Panc1 (cell line): Measurements from ENCODE around the gene ZCWPW1. TPM values are rescaled to one million over a fixed set of nuclear protein-coding genes. Genes with fewer than 3 reads are reported as not detected.
"Not testable (repeated sequence)": the region's sequence is repeated elsewhere in the genome, so short reads cannot be mapped to it uniquely, and the experiment has no call there.

Experiments
- ATAC-seq: fragments of 200-7000 bp; cut with Tn5 transposase; 2 replicates; pipeline ENCODE4 v1.9.1; 2020; ENCODE audit warnings: mild to moderate bottlenecking, moderate library complexity
- BruUV-seq: library from RNA; stranded (reverse); fragments of 400-500 nt; replicated peaks from 2 replicates; lab custom pipeline; 2021; lab: Mats Ljungman, UMichigan
- CTCF ChIA-PET: fragments of 300-600 bp; sonication (Branson Sonifier 250); formaldehyde crosslinking; loops from one replicate; lab custom pipeline; 2022; ENCODE audit warnings: antibody characterized with exemption; lab: Charles Lee
- POLR2A ChIA-PET: fragments of 300-600 bp; sonication (Branson Sonifier 250); formaldehyde crosslinking; loops from one replicate; lab custom pipeline; 2022; ENCODE audit warnings: antibody characterized with exemption; lab: Charles Lee
- DNase-seq: peaks from one replicate; pipeline ENCODE4 v3.0.0-alpha.2; 2010; ENCODE audit warnings: low read depth, low spot score
- H3K27ac ChIP-seq: 2 replicates; pipeline ENCODE4 v1.5.1; 2011; ENCODE audit warnings: mild to moderate bottlenecking, low read length, inconsistent platforms
- H3K27me3 ChIP-seq: fragments of 200-500 bp; sonication (Bioruptor generic); 2 replicates; pipeline ENCODE4 v1.6.0; 2014; ENCODE audit warnings: low read length, inconsistent platforms; ENCODE audit not compliant: control insufficient read depth, insufficient read depth
- H3K36me3 ChIP-seq: fragments of 200-500 bp; sonication (Bioruptor generic); 2 replicates; pipeline ENCODE4 v1.5.1; 2014; ENCODE audit warnings: inconsistent platforms, mild to moderate bottlenecking, low read length, moderate library complexity; ENCODE audit not compliant: control insufficient read depth, insufficient read depth
- H3K4me1 ChIP-seq: 2 replicates; pipeline ENCODE4 v1.5.1; 2011; ENCODE audit warnings: inconsistent platforms, mild to moderate bottlenecking, low read length, moderate library complexity; ENCODE audit not compliant: control insufficient read depth, insufficient read depth
- H3K4me3 ChIP-seq, 2 experiments: 2 replicates each; pipeline ENCODE4 v1.5.1; 2011 to 2012; ENCODE audit warnings: low read depth in 2 of 2, low read length in 2 of 2, mild to moderate bottlenecking in 2 of 2, inconsistent platforms in 1 of 2, moderate library complexity in 1 of 2
- H3K9me3 ChIP-seq: fragments of 200-500 bp; sonication (Bioruptor generic); 2 replicates; pipeline ENCODE4 v1.5.1; 2014; ENCODE audit warnings: low read depth, mild to moderate bottlenecking, inconsistent platforms, low read length, moderate library complexity; ENCODE audit not compliant: control insufficient read depth, insufficient read depth
- POLR2AphosphoS5 ChIP-seq: IDR thresholded peaks from 2 replicates; pipeline ENCODE4 v1.6.1; 2012; ENCODE audit warnings: mild to moderate bottlenecking, low read depth, low read length, moderate library complexity
- REST ChIP-seq, 2 experiments: IDR thresholded peaks; 2 replicates each; pipeline ENCODE4 v1.6.1; 2011 to 2012; ENCODE audit warnings: low read depth in 2 of 2, control low read depth in 1 of 2, low read length in 1 of 2, mild to moderate bottlenecking in 1 of 2, moderate library complexity in 1 of 2; ENCODE audit not compliant: insufficient read depth in 1 of 2
- SIN3A ChIP-seq: IDR thresholded peaks from 2 replicates; pipeline ENCODE4 v1.6.1; 2012; ENCODE audit warnings: low read depth, mild to moderate bottlenecking, low read length, moderate library complexity, borderline replicate concordance; ENCODE audit not compliant: insufficient read depth
- TCF7L2 ChIP-seq: IDR thresholded peaks from 2 replicates; pipeline ENCODE4 v1.6.1; 2011; ENCODE audit warnings: mild to moderate bottlenecking, low read depth, low read length, inconsistent platforms
- in situ Hi-C: cut with HindIII; loops from 2 replicates; pipeline ENCODE4 v1.10.0; 2016; ENCODE audit warnings: low sequenced_read_pairs, low pct_unique_long_range_greater_than_20kb
- intact Hi-C: fragments of 100-400 bp; cut with micrococcal nuclease; formaldehyde crosslinking; loops from one replicate; pipeline ENCODE4 v1.10.0; 2022; ENCODE audit not compliant: unreplicated experiment
- total RNA-seq: library from RNA; stranded (reverse); gene quantifications from one replicate; pipeline ENCODE4 v1.2.1, GENCODE V29; 2021; ENCODE audit not compliant: unreplicated experiment
- TF ChIP-seq, protein P1 (sequence below): fragments of 450-650 bp; IDR thresholded peaks from 2 replicates; pipeline ENCODE4 v1.5.1; 2017; ENCODE audit warnings: mild to moderate bottlenecking

ZCWPW1 gene
- total RNA-seq, 1 experiment from 2014 or later, result 6.5 TPM

DNA sequence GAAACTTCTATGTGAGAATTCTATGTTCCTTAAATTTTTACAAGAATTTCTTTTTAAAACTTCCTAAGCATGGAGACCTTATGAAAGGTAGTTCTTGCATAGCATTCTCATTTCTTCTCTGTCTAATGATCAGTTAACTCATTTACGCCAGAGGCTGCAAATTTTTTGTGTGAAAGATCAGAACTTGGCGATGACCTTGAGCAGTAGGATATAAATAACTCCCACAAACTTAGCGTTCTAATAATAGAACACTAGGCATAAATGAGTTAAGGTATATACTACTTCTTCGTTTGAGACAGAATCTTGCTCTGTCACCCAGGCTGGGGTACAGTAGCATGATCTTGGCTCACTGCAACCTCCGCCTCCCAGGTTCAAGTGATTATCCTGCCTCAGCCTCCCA lies 41.6 kb downstream of the ZCWPW1 start:
- ChIA-PET CTCF (interaction anchor here (0.6 kb wide), 1 partner anchor 60 kb away, joined by 6 read pairs; no protein-coding TSS in a partner anchor), POLR2A (interaction anchor here (0.6 kb wide), 1 partner anchor 364 kb away, joined by 7 read pairs; no protein-coding TSS in a partner anchor)
- Histone ChIP-seq H3K27me3 (no peaks in the 10 kb centered on the region), H3K27ac (no peak overlapping the region), H3K9me3 (no peaks in the 10 kb centered on the region), H3K36me3 (no peaks in the 10 kb centered on the region), H3K4me1 (no peaks in the 10 kb centered on the region), H3K4me3 (no peak overlapping the region)
- in situ Hi-C loops (no loop called here), intact Hi-C loops (no loop called here)
- BruUV-seq, result no TSS peak
- ATAC-seq, result no peak
- no peak for TF ChIP-seq REST (IDR thresholded peaks at IDR 0.05; ENCODE audit: insufficient read depth in 1 of 2, low read depth in 2 of 2, low read length in 1 of 2)
- no peak for TF ChIP-seq POLR2AphosphoS5
- TF ChIP-seq, protein P1, sequence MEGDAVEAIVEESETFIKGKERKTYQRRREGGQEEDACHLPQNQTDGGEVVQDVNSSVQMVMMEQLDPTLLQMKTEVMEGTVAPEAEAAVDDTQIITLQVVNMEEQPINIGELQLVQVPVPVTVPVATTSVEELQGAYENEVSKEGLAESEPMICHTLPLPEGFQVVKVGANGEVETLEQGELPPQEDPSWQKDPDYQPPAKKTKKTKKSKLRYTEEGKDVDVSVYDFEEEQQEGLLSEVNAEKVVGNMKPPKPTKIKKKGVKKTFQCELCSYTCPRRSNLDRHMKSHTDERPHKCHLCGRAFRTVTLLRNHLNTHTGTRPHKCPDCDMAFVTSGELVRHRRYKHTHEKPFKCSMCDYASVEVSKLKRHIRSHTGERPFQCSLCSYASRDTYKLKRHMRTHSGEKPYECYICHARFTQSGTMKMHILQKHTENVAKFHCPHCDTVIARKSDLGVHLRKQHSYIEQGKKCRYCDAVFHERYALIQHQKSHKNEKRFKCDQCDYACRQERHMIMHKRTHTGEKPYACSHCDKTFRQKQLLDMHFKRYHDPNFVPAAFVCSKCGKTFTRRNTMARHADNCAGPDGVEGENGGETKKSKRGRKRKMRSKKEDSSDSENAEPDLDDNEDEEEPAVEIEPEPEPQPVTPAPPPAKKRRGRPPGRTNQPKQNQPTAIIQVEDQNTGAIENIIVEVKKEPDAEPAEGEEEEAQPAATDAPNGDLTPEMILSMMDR, result no peak
- no peak for TF ChIP-seq TCF7L2
- TF ChIP-seq SIN3A, result no peak
- DNase-seq, result no peak

DNA sequence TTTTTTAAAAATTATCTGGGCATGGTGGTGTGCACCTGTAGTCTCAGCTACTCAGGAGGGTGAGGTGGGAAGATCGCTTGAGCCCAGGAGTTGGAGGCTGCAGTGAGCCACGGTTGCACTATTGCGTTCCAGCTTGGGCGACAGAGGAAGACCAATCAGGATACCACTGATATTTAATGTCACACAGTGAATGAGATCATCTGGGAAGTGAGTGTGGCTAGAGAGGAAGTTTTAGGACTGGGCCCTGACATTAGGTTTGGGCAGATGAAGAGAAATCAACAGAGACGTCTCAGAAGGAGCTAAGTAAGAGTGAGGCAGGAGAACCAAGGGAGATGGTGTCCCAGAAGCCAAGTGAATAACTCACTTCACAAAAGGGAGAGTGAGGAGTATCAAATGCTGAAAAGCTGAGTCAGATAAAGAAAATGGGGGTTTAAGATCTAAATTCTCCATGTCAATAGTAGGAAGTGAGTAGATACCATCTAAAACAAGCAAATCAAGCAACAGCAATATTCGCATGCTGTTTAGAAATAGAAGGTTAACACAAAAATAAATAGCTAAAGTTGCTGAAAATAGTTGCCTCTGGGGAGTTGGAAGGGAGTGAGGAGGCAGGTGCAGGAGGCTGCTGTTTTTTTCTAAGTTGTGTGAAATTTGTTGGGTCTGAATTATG lies 43.7 kb downstream of the ZCWPW1 start:
- BruUV-seq, result no TSS peak
- in situ Hi-C loops (no loop called here), intact Hi-C loops (no loop called here)
- H3K4me1 ChIP-seq, result no peaks in the 10 kb centered on the region
- TF ChIP-seq POLR2AphosphoS5, result no peak
- TF ChIP-seq SIN3A, result no peak
- TF ChIP-seq REST (IDR thresholded peaks at IDR 0.05; ENCODE audit: insufficient read depth in 1 of 2, low read depth in 2 of 2, low read length in 1 of 2), result no peak
- TF ChIP-seq TCF7L2, result no peak
- TF ChIP-seq, protein P1, result no peak
- no peaks in the 10 kb centered on the region for H3K27me3 ChIP-seq
- ChIA-PET CTCF (interaction anchor here (1.0 kb wide), 1 partner anchor 23 kb away, joined by 3 read pairs; no protein-coding TSS in a partner anchor), POLR2A (no interaction called here)
- no peak overlapping the region for H3K4me3 ChIP-seq
- H3K9me3 ChIP-seq, result no peaks in the 10 kb centered on the region
- no peak for DNase-seq
- H3K27ac ChIP-seq, result no peak overlapping the region
- ATAC-seq, result no peak
- H3K36me3 ChIP-seq, result no peaks in the 10 kb centered on the region

DNA sequence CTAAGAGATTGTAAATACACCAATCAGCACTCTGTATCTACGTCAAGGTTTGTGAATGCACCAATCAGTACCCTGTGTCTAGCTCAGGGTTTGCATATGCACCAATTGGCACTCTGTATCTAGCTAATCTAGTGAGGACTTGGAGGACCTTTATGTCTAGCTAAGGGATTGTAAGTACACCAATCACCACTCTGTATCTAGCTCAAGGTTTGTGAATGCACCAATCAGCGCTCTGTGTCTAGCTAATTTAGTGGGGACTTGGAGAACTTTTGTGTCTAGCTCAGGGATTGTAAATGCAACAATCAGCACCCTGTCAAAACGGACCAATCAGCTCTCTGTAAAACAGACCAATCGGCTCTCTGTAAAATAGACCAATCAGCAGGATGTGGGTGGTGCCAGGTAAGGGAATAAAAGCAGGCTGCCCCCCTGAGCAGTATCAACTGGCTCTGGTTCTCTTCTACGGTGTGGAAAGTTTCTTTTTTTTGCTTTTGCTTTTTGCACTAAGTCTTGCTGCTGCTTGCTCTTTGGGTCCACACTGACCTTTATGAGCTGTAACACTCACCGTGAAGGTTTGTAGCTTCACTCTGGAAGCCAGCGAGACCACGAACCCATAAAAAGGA lies 46.2 kb downstream of the ZCWPW1 start:
- H3K27ac ChIP-seq, DNase-seq, intact Hi-C loops, H3K36me3 ChIP-seq, H3K27me3 ChIP-seq, ATAC-seq, H3K4me3 ChIP-seq, H3K4me1 ChIP-seq, BruUV-seq, H3K9me3 ChIP-seq, CTCF ChIA-PET, in situ Hi-C loops: not testable (repeated sequence)
- POLR2A ChIA-PET, result interaction anchor here (0.5 to 0.6 kb wide), 3 partner anchors 46 to 468 kb away, joined by 3 to 8 read pairs (median 3); partner anchors contain the start of gene ZCWPW1
